Astrocyte of the cerebellum (primary cell): Measurements from ENCODE around the gene COX4I2.

Experiments
- DNase-seq: peaks from one replicate; pipeline ENCODE4 v3.0.0-alpha.2; 2011; ENCODE audit warnings: low read depth
- H3K4me3 ChIP-seq: 2 replicates; pipeline ENCODE4 v1.5.1; 2011; ENCODE audit warnings: mild to moderate bottlenecking, low read depth, low read length, moderate library complexity
- in situ Hi-C: cut with HindIII; loops from 2 replicates; pipeline ENCODE4 v1.10.0; 2017; ENCODE audit warnings: low sequenced_read_pairs
- TF ChIP-seq, protein P1 (sequence below): IDR thresholded peaks from 2 replicates; pipeline ENCODE4 v1.5.1; 2012; ENCODE audit warnings: low read length, low read depth, moderate library complexity, mild to moderate bottlenecking; ENCODE audit errors: missing control alignments

The COX4I2 gene

DNA sequence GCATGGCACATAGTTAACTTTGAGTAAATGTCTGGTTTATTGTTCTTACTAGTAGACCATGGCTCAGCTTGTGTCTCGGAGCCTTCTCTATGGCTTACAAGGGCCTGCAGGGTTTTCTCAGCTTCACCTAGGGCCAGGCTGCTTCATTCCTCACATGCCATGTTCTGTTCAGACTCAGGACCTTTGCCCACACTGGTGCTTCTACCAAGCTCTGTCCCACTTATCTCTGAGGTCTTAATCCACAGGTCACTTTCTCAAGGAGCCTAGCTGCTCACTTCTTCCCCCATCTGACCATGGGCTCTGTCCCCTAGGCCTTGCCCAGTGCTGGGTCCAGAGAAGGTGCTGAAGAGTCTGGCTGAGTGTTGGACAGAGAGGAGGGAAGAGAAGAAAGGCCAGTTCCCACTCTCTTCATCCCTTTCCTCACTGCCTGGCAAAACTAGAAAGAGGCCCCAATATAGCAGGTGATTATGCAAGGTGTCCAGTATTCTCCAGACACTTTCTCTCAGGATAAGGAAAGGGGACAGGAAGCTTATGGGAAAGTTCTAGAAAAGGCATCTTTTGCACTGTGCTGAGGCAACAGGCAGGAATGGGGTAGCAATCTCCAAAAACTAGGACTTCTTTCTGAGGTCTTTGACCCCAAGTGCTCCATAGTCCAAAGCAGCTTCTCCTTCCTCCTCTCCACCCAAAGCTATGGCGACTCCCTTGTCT is 40.0 kb downstream of the COX4I2 start:
- TF ChIP-seq, protein P1, sequence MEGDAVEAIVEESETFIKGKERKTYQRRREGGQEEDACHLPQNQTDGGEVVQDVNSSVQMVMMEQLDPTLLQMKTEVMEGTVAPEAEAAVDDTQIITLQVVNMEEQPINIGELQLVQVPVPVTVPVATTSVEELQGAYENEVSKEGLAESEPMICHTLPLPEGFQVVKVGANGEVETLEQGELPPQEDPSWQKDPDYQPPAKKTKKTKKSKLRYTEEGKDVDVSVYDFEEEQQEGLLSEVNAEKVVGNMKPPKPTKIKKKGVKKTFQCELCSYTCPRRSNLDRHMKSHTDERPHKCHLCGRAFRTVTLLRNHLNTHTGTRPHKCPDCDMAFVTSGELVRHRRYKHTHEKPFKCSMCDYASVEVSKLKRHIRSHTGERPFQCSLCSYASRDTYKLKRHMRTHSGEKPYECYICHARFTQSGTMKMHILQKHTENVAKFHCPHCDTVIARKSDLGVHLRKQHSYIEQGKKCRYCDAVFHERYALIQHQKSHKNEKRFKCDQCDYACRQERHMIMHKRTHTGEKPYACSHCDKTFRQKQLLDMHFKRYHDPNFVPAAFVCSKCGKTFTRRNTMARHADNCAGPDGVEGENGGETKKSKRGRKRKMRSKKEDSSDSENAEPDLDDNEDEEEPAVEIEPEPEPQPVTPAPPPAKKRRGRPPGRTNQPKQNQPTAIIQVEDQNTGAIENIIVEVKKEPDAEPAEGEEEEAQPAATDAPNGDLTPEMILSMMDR = no peak
- H3K4me3 ChIP-seq = no peak overlapping the region
- in situ Hi-C loops = no loop called here
- no peak for DNase-seq

DNA sequence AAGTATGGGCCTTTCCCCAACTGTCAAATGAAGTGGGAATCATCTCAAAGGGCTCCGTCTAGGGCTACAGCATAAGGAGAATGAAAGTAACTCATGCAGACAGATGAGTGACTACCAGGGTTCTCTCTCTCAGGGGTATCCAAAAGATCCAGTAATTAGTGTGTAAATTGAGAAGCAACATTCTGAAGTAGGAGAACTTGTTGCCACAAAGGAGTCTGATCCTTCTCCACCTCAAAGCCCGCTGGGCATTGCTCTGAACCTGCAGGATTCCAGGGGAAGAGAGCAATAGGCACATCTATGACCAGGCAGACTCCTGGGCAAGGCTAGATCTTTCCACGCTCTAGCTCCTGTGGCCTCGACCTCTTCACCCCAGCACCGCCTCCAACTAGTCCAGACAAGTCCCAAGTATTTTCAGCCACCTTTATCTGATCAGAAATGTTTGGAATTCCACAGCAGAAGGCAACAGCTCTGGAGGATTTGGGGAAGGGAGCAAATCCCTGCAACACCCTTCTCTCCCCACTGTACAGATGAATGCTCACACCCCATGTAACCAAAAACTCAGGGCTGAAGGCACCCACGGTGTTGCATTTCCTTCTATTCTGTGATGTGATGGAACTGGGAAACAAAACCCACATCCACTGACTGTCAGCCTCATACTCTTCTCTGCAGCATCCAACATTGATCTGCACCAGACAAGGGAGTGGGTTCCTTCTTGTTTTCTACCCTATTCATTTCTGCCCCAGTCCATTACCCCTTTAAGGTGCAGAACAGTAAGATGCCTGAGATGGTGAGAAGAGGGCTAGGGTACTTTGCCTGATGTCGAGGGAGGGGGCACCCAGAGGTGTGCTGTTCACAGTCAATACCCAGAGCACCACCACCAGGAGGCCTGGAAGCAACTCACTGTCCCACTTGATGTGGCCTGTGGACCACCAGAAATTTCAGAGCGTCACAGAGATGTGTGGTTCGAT is 41.0 kb downstream of the COX4I2 start:
- H3K4me3 ChIP-seq = no peak overlapping the region
- in situ Hi-C loops = no loop called here
- DNase-seq = no peak
- TF ChIP-seq, protein P1 = no peak

DNA sequence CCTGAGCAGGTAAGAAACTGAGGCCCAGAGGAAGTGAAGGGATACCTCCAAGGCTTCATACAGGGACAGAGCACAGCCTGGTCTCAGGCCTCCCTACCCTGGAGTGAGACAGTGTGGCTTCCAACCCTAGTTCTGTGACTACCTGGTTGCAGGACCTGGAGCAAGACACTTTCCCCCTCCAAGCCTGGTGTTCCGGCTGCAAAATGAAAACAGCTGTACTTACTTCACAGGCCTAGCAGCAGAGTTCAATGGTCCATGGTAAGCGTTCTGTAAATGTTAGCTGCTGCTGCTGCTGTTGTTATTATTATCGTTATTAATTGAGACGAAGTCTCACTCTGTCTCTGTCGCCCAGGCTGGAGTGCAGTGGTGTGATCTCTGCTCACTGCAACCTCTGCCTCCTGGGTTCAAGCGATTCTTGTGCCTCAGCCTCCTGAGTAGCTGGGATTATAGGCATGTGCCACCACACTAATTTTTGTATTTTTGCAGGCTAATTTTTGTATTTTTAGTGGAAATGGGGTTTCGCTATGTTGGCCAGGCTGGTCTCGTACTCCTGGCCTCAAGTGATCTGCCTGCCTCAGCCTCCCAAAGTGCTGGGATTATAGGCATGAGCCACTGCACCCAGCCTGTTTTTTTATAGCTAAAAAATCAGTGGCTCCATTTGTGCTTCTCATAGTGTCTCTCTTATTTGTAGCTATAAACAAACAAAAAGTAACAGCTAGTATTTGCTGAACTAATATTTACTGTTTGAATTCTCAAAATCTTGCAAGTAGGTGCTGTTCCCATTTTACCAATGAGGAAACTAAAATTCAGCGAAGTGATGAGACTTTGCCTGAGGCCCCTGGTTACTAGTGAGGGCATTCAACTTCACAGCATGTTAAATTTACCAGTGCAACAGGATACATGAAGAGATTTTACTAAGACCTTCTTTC is 41.9 kb downstream of the COX4I2 start:
- DNase-seq = no peak
- in situ Hi-C loops = no loop called here
- no peak overlapping the region for H3K4me3 ChIP-seq
- TF ChIP-seq, protein P1 = no peak

DNA sequence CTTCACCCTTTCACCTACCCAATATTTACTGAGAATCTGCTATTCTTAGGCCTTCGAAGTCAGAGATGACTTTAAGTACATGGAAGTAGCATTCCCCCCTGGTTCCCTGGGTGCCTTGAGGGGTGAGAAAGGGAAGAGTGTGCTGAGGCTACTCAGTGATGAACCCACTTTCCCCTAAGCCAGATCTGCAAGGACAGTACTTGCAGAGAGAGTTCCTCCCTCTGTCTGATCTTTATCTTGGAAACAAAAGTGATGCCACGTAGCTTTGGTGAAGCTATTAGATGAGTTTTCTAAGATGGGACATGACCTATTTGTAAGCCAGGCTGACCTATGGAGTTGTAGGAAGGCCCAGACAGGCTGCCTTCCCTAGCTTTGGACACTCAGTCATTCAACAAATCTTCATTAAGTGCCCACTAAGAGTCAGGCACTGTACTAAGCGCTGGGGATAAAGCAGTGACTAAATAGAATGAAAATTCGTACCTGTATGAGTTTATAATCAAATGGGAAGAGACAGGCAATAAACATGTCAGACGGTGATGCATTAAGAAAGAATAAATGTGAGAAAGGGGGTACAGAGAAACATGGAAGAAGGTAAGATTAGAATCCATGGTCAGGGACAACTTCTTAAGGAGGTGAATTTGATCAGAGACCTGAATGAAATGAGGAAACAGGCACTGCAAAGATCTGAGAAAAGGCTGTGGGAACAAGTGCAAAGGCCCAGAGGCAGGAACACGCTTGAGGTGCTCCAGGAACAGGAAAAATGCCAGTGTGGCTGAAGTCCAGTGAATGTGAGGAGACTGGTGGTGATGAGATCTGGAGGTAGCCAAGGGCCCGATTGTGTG is 42.8 kb downstream of the COX4I2 start:
- H3K4me3 ChIP-seq = no peak overlapping the region
- TF ChIP-seq, protein P1 = no peak
- DNase-seq = no peak
- in situ Hi-C loops = no loop called here

DNA sequence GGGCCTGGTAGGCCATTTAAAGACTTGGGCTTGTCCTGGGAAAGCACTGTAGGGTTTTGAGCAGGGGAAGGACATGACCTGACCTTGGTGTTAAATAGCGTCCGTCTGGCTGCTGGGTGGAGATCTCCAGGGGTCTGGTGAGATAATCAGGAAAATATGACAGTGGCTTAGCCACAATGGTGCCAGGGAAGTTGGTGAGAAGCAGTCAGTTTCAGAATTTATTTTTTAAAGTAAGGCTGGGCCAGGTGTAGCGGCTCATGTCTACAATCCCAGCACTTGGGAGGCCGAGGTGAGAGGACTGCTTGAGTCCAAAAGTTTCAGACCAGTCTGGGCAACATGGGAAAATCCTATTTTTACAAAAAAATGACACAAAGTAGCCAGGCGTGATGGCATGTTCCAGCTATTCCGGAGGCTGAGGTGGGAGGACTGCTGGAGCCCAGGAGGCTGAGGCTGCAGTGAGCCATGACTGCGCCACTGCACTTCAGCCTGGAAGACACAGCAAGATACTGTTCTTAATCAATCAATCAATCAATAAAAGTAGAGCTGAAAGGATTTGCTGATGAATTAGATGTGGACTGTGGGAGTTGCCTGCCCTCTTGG is 43.5 kb downstream of the COX4I2 start:
- no peak for DNase-seq
- in situ Hi-C loops = no loop called here
- H3K4me3 ChIP-seq = no peak overlapping the region
- TF ChIP-seq, protein P1 = no peak
